H1 (cell line): Measurements from ENCODE around the gene KBTBD13. TPM values are rescaled to one million over a fixed set of nuclear protein-coding genes. Genes with fewer than 3 reads are reported as not detected.

Source experiments
- KDM1A ChIP-seq: fragments of 200-600, 300-600 bp; sonication (generic); IDR thresholded peaks from 2 replicates; pipeline ENCODE4 v1.7.1; 2016; ENCODE audit warnings: mild to moderate bottlenecking, low read length, borderline replicate concordance
- polyA plus RNA-seq, 7 experiments: library from polyadenylated mRNA; depleted of rRNA in 3 of 7; stranded (reverse) in 5 of 7; unstranded in 2 of 7; fragments of >200 nt in 5 of 7; fragments of 200-250 nt in 2 of 7; gene quantifications; 1 replicate in 5 of 7; 2 replicates in 1 of 7; 4 replicates in 1 of 7; pipeline versions ENCODE4 v1.2.1 to v1.2.3, GENCODE V29; 2011 to 2013; ENCODE audit warnings: missing spikeins in 2 of 7, mixed read lengths in 2 of 7
- total RNA-seq: library from RNA; stranded (reverse); fragmentation: NEBNext Ultra II Directional; extraction: Animal tissue kit (Norgen Biotek cat#: 25700); gene quantifications from 2 replicates; pipeline ENCODE4 v1.2.1, GENCODE V29; 2021
- TF ChIP-seq, protein P1 (sequence below): fragments of 300-600 bp; sonication (generic); IDR thresholded peaks from 2 replicates; pipeline ENCODE4 v1.7.1; 2012; ENCODE audit warnings: low read length, moderate library complexity, mild to moderate bottlenecking, inconsistent platforms; ENCODE audit not compliant: insufficient replicate concordance

The KBTBD13 gene
- total and polyA plus RNA-seq, 2 of the 8 experiments (the other 6 are each of a cell fraction or from before 2014, with no cell fraction given), result not detected

DNA sequence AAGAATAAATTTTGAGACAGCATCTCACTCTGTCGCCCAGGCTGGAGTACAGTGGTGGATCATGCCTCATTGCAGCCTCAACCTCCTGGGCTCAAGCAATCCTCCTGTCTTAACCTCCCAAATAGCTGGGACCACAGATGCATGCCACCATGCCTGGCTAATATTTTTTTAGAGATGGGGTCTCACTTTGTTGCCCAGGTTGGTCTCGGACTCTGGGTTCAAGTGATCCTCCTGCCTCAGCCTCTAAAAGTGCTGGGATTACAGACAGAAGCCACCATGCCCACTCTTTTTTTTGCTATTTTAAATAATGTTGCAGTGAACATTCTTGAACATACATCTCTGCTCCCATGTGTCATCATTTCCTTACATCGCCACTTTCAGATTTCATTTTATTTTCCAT lies 38.1 kb upstream of the KBTBD13 start (continued):
- TF ChIP-seq, protein P1, sequence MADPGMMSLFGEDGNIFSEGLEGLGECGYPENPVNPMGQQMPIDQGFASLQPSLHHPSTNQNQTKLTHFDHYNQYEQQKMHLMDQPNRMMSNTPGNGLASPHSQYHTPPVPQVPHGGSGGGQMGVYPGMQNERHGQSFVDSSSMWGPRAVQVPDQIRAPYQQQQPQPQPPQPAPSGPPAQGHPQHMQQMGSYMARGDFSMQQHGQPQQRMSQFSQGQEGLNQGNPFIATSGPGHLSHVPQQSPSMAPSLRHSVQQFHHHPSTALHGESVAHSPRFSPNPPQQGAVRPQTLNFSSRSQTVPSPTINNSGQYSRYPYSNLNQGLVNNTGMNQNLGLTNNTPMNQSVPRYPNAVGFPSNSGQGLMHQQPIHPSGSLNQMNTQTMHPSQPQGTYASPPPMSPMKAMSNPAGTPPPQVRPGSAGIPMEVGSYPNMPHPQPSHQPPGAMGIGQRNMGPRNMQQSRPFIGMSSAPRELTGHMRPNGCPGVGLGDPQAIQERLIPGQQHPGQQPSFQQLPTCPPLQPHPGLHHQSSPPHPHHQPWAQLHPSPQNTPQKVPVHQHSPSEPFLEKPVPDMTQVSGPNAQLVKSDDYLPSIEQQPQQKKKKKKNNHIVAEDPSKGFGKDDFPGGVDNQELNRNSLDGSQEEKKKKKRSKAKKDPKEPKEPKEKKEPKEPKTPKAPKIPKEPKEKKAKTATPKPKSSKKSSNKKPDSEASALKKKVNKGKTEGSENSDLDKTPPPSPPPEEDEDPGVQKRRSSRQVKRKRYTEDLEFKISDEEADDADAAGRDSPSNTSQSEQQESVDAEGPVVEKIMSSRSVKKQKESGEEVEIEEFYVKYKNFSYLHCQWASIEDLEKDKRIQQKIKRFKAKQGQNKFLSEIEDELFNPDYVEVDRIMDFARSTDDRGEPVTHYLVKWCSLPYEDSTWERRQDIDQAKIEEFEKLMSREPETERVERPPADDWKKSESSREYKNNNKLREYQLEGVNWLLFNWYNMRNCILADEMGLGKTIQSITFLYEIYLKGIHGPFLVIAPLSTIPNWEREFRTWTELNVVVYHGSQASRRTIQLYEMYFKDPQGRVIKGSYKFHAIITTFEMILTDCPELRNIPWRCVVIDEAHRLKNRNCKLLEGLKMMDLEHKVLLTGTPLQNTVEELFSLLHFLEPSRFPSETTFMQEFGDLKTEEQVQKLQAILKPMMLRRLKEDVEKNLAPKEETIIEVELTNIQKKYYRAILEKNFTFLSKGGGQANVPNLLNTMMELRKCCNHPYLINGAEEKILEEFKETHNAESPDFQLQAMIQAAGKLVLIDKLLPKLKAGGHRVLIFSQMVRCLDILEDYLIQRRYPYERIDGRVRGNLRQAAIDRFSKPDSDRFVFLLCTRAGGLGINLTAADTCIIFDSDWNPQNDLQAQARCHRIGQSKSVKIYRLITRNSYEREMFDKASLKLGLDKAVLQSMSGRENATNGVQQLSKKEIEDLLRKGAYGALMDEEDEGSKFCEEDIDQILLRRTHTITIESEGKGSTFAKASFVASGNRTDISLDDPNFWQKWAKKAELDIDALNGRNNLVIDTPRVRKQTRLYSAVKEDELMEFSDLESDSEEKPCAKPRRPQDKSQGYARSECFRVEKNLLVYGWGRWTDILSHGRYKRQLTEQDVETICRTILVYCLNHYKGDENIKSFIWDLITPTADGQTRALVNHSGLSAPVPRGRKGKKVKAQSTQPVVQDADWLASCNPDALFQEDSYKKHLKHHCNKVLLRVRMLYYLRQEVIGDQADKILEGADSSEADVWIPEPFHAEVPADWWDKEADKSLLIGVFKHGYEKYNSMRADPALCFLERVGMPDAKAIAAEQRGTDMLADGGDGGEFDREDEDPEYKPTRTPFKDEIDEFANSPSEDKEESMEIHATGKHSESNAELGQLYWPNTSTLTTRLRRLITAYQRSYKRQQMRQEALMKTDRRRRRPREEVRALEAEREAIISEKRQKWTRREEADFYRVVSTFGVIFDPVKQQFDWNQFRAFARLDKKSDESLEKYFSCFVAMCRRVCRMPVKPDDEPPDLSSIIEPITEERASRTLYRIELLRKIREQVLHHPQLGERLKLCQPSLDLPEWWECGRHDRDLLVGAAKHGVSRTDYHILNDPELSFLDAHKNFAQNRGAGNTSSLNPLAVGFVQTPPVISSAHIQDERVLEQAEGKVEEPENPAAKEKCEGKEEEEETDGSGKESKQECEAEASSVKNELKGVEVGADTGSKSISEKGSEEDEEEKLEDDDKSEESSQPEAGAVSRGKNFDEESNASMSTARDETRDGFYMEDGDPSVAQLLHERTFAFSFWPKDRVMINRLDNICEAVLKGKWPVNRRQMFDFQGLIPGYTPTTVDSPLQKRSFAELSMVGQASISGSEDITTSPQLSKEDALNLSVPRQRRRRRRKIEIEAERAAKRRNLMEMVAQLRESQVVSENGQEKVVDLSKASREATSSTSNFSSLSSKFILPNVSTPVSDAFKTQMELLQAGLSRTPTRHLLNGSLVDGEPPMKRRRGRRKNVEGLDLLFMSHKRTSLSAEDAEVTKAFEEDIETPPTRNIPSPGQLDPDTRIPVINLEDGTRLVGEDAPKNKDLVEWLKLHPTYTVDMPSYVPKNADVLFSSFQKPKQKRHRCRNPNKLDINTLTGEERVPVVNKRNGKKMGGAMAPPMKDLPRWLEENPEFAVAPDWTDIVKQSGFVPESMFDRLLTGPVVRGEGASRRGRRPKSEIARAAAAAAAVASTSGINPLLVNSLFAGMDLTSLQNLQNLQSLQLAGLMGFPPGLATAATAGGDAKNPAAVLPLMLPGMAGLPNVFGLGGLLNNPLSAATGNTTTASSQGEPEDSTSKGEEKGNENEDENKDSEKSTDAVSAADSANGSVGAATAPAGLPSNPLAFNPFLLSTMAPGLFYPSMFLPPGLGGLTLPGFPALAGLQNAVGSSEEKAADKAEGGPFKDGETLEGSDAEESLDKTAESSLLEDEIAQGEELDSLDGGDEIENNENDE, result no peak
- 0 out of 2 replicates have a peak, but pooled peaks have one; percentile 34 for TF ChIP-seq KDM1A
